Liver (tissue), 9 donors: ENCODE measurements around the gene PPM1D. TPM values are rescaled to one million over a fixed set of nuclear protein-coding genes. Genes with fewer than 3 reads are reported as not detected.

Experiments used
- DNase-seq: peaks from one replicate; pipeline ENCODE4 v3.0.0-alpha.2; 2017; ENCODE audit warnings: low spot score
- H3K27ac ChIP-seq, 2 donors: one replicate each; pipeline ENCODE4 v1.7.0; 2013; ENCODE audit warnings: inconsistent platforms in 2 of 2, low read length in 2 of 2, control low read depth in 1 of 2, low read depth in 1 of 2, mild to moderate bottlenecking in 1 of 2
- H3K27me3 ChIP-seq, 4 donors: one replicate each; pipeline versions ENCODE4 v1.6.1 to v1.7.0; 2013; ENCODE audit warnings: low read length in 3 of 4, inconsistent platforms in 1 of 4, mild to moderate bottlenecking in 1 of 4, moderate library complexity in 1 of 4; ENCODE audit not compliant: control insufficient read depth in 4 of 4, insufficient read depth in 4 of 4
- H3K36me3 ChIP-seq, 4 donors: one replicate each; pipeline versions ENCODE4 v1.6.1 to v1.7.0; 2013; ENCODE audit warnings: low read length in 3 of 4, mild to moderate bottlenecking in 3 of 4, low read depth in 1 of 4, moderate library complexity in 1 of 4; ENCODE audit not compliant: control insufficient read depth in 4 of 4, insufficient read depth in 3 of 4
- H3K4me1 ChIP-seq, 4 donors: one replicate each; pipeline versions ENCODE4 v1.6.1 to v1.7.0; 2013; ENCODE audit warnings: low read length in 3 of 4, mild to moderate bottlenecking in 3 of 4, moderate library complexity in 1 of 4; ENCODE audit not compliant: control insufficient read depth in 4 of 4, insufficient read depth in 4 of 4
- H3K4me3 ChIP-seq, 3 donors: one replicate each; pipeline versions ENCODE4 v1.6.1 to v1.7.0; 2013; ENCODE audit warnings: low read length in 3 of 3, control low read depth in 1 of 3, low read depth in 1 of 3, mild to moderate bottlenecking in 1 of 3
- H3K9ac ChIP-seq, 2 donors: one replicate each; pipeline ENCODE4 v1.7.0; 2013; ENCODE audit warnings: low read length in 2 of 2, mild to moderate bottlenecking in 2 of 2, moderate library complexity in 2 of 2, control low read depth in 1 of 2, low read depth in 1 of 2
- H3K9me3 ChIP-seq, 4 donors: one replicate each; pipeline versions ENCODE4 v1.6.1 to v1.7.0; 2013; ENCODE audit warnings: low read length in 3 of 4; ENCODE audit not compliant: control insufficient read depth in 4 of 4
- ATF3 ChIP-seq: IDR thresholded peaks from 2 replicates; pipeline ENCODE4 v1.6.1; 2016; ENCODE audit warnings: antibody characterized with exemption
- CTCF ChIP-seq: fragments of 150-350 bp; IDR thresholded peaks from 2 replicates; pipeline ENCODE4 v1.5.1; 2017; ENCODE audit warnings: improper control_type of control experiment, low read depth, low read length; ENCODE audit not compliant: missing input control
- EGR1 ChIP-seq, 2 donors: IDR thresholded peaks; 2 replicates each; pipeline ENCODE4 v1.6.1; 2016 to 2018; ENCODE audit warnings: antibody characterized with exemption in 2 of 2, low read depth in 2 of 2
- FOXA1 ChIP-seq: IDR thresholded peaks from 2 replicates; pipeline ENCODE4 v1.6.1; 2016; ENCODE audit warnings: antibody characterized with exemption
- FOXA2 ChIP-seq: IDR thresholded peaks from 2 replicates; pipeline ENCODE4 v1.6.1; 2016; ENCODE audit warnings: antibody characterized with exemption
- GABPA ChIP-seq, 2 donors: IDR thresholded peaks in 1 of 2; conservative IDR thresholded peaks in 1 of 2; 2 replicates each; pipeline ENCODE4 v1.6.1; 2016; ENCODE audit warnings: antibody characterized with exemption in 2 of 2, mild to moderate bottlenecking in 1 of 2, moderate library complexity in 1 of 2
- HNF4A ChIP-seq, 2 donors: conservative IDR thresholded peaks; 2 replicates each; pipeline ENCODE4 v1.6.1; 2016; ENCODE audit warnings: antibody characterized with exemption in 2 of 2, mild to moderate bottlenecking in 2 of 2
- HNF4G ChIP-seq: IDR thresholded peaks from 2 replicates; pipeline ENCODE4 v1.6.1; 2016; ENCODE audit warnings: antibody characterized with exemption
- JUND ChIP-seq, 2 donors: IDR thresholded peaks; 2 replicates each; pipeline ENCODE4 v1.6.1; 2016; ENCODE audit warnings: antibody characterized with exemption in 2 of 2
- MAX ChIP-seq: IDR thresholded peaks from 2 replicates; pipeline ENCODE4 v1.6.1; 2016; ENCODE audit warnings: antibody characterized with exemption
- NR2F2 ChIP-seq: IDR thresholded peaks from 2 replicates; pipeline ENCODE4 v1.6.1; 2016; ENCODE audit warnings: antibody characterized with exemption
- RAD21 ChIP-seq, 2 donors: IDR thresholded peaks; 2 replicates each; pipeline ENCODE4 v1.6.1; 2016; ENCODE audit warnings: antibody characterized with exemption in 2 of 2, mild to moderate bottlenecking in 2 of 2
- REST ChIP-seq: IDR thresholded peaks from 2 replicates; pipeline ENCODE4 v1.6.1; 2016; ENCODE audit warnings: antibody characterized with exemption, mild to moderate bottlenecking
- RXRA ChIP-seq, 2 donors: IDR thresholded peaks; 2 replicates each; pipeline ENCODE4 v1.6.1; 2017 to 2018; ENCODE audit warnings: antibody characterized with exemption in 2 of 2, mild to moderate bottlenecking in 1 of 2
- TAF1 ChIP-seq: conservative IDR thresholded peaks from 2 replicates; pipeline ENCODE4 v1.6.1; 2016; ENCODE audit warnings: antibody characterized with exemption, mild to moderate bottlenecking
- YY1 ChIP-seq: IDR thresholded peaks from 2 replicates; pipeline ENCODE4 v1.6.1; 2016; ENCODE audit warnings: antibody characterized with exemption, mild to moderate bottlenecking
- ZBTB33 ChIP-seq: IDR thresholded peaks from 2 replicates; pipeline ENCODE4 v1.6.1; 2016; ENCODE audit warnings: antibody characterized with exemption
- WGBS: extraction: QIAGEN DNeasy Blood & Tissue Kit; methylation state at CpG from one replicate; pipeline ENCODE4 v1.1.7; 2013; 5-methylcytosine and 5-hydroxymethylcytosine counted together
- polyA plus RNA-seq, 2 donors: library from polyadenylated mRNA; stranded (reverse) in 1 of 2; unstranded in 1 of 2; fragments of 200-250 nt in 1 of 2; fragments of >200 nt in 1 of 2; fragmentation: Nextera tagmentation in 1 of 2; extraction: Ambion mirVana in 1 of 2; gene quantifications; one replicate each; pipeline versions ENCODE4 v1.2.1 to v1.2.3, GENCODE V29; 2013 to 2015
- total RNA-seq, 2 donors: library from RNA; depleted of rRNA; stranded (reverse); fragments of >200 nt; gene quantifications; one replicate each; pipeline ENCODE4 v1.2.3, GENCODE V29; 2014
- donor health status: healthy.
- donor health status: healthy.
- donor health status: healthy.
- donor health status: healthy.
- donor health status: healthy.

The PPM1D gene
- total and polyA plus RNA-seq, 4 donors: 2.0 to 8.7 (median 5.0) TPM

- DNase-seq: no peak
- no peak overlapping the region for H3K27ac ChIP-seq
- TF ChIP-seq YY1 (no peak), ZBTB33 (no peak), HNF4G (no peak), FOXA1 (no peak), NR2F2 (no peak), RAD21 (IDR thresholded peaks at IDR 0.05) (no peak), FOXA2 (no peak), JUND (IDR thresholded peaks at IDR 0.05) (no peak), CTCF (no peak), HNF4A (conservative IDR thresholded peaks at IDR 0.05) (no peak), EGR1 (IDR thresholded peaks at IDR 0.05; ENCODE audit: low read depth in 2 of 2) (no peak), GABPA (IDR thresholded peaks at IDR 0.05 in 1 of 2, conservative IDR thresholded peaks at IDR 0.05 in 1 of 2) (no peak), ATF3 (no peak), RXRA (IDR thresholded peaks at IDR 0.05) (no peak), TAF1 (no peak), MAX (no peak), REST (no peak)
- no peaks in the 10 kb centered on the region for H3K27me3 ChIP-seq
- 94% methylated on average over 2 of the region's 2 CpGs for WGBS
- H3K4me3 ChIP-seq: no peak overlapping the region
- no peaks in the 10 kb centered on the region for H3K36me3 ChIP-seq
- no peaks in the 10 kb centered on the region for H3K9me3 ChIP-seq
- no peak overlapping the region for H3K9ac ChIP-seq
- no peaks in the 10 kb centered on the region for H3K4me1 ChIP-seq
Measured at GRCh38 chr17:60585887-60586286, 14.1 kb upstream of the PPM1D start.
